Measurements from ENCODE around the gene GABRB1.
A peak's percentile ranks its signal among the peaks of the same experiment; 100 is the strongest.

The GABRB1 gene

DNA sequence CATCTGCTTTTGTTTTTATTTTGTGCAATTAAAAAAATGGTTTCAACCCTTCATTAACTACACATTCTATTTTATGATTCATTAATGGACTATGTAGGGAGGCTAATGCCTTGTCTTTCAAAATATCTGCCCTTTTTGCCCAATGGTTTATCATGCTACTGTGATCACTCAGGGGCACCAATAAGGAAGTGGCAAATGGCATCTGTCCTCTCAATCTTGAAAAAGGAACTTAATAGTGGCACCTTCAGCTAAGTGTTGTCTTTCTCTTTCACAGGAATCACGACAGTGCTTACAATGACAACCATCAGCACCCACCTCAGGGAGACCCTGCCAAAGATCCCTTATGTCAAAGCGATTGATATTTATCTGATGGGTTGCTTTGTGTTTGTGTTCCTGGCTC lies 375.0 kb downstream of the GABRB1 start:
- no peak for DNase-seq

GRCh38 chr4:47410271-47410670 lies 378.9 kb downstream of the GABRB1 start:
- no peak for DNase-seq

- no peak for DNase-seq
Observed at GRCh38 chr4:47413521-47413920, 382.2 kb downstream of the GABRB1 start.

DNA sequence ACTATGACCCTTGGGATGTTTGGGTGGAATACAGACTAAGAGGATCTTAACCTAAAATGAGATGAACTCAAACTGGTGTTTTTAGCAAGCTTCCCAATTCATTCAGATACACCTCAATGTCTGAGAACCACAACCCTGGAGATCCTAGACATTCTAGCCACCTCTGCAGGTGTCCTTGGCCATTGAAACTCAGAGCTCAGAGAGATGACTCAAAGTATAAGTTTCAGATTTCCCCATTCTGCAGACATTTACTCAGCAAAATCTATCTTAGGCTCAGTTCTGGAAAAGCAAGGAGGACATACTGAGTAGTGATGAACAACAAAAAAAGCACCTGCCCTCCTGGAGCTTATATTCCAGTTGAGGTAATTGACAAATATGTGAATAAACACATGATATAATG lies 384.4 kb downstream of the GABRB1 start:
- no peak for DNase-seq

GRCh38 chr4:47418147-47418546 lies 386.8 kb downstream of the GABRB1 start:
- no peak for DNase-seq

DNA sequence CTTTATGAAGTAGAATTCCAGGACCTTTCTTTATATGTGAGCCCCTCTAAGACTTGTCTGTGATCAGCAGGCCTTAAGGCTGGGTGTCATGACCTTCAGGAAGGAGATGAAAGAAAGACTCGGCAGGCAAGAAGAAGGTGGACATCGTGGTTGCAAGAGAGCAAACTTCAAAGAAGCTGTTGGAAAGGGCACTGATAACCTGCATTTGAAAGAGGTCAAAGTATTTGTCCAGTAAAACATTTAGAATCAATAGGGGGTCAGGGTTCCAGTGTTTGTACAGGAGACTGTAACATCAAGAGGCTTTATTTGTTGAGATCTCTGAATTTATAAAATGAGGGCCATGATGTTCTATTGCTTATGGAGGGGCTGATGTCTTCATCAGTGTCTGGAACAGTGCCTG lies 387.9 kb downstream of the GABRB1 start:
- no peak for DNase-seq

- DNase-seq = no peak
Observed at GRCh38 chr4:47425628-47426027, 394.3 kb downstream of the GABRB1 start.

- no peak for DNase-seq
Observed at GRCh38 chr4:47427935-47428334, 396.6 kb downstream of the GABRB1 start.

DNA sequence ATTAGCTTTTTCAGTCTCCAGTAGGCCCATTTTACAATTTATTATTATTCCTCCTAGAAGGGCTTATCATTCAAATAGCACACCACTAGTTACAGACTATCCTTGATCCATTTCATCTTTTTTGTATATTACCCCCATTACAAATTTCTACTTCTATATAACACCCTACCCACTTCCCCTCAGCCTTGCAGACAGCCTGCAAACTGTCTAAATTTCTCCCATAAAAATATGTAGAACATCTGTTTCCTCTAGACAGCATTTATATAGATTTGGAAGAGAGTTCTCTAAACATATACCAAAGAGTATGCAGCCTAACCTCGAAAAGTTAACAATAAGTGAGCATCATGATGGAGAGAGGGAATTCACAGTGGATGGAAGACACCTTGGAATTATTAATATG lies 401.4 kb downstream of the GABRB1 start:
- no peak for DNase-seq

- DNase-seq = no peak
Observed at GRCh38 chr4:47434931-47435330, 403.6 kb downstream of the GABRB1 start.

DNA sequence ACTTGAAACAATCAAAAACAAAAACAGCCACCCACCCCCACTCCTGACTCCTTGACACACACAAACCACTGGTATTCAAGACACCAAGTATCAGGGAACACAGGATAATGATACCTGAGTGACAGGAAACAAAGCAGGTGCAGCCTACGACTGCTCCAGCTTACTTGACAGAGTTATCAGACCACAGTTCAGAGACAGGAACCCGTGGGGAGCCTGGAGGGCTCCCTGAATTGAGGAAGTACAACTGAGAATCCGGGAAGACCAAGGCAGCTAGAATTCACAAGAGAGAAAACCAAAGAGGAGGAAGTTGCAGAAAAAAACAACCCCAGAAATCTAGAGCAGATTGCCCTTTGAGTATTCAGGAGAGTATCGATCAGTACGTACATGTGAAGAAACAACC lies 411.6 kb downstream of the GABRB1 start:
- DNase-seq = no peak

DNA sequence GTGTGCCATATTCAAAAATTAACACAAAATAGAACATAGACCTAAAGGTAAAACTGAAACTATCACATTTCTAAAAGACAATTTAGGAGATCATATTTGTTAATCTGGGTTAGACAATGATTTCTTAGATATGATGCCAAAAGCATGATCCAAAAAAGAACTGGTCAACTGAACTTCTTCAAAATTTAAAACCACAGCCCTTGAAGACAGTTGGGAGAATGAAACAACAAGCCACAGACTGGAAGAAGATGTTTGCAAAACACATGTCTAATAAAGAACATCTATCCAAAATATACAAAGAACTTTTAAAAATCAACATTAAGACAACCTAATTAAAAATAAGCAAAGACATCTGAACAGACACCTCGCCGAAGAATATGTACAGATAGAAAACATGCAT lies 412.7 kb downstream of the GABRB1 start:
- no peak for DNase-seq

GRCh38 chr4:47451657-47452056 lies 420.3 kb downstream of the GABRB1 start:
- DNase-seq = no peak

GRCh38 chr4:47462799-47463234 lies 431.4 kb downstream of the GABRB1 start:
- DNase-seq = no peak

- DNase-seq = peak; percentile 86
Observed at GRCh38 chr4:47463235-47463956, 432.0 kb downstream of the GABRB1 start, which contains the start of gene COMMD8. COMMD8 (minus strand) TSS chr4:47463702; CDS start chr4:47463651, 51 bp downstream.

DNA sequence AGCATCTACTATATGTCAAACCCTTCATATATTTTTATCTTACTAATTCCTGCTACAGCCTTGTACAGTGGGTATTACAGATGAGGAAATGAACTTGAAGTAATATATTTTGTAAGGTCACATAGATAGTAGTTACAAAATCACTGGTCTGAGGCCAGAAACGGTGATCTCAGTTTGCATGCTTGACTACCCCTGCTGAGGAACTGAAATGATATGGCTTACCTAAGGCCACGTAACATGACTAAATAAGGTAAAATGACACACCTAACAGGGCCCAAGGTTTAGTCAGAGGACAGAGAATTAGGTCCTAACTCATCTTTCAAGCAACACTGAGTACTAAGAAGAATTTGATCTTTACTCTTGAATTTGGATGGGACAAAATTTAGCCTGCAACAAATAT lies 433.6 kb downstream of the GABRB1 start:
- no peak for DNase-seq

- DNase-seq = no peak
Observed at GRCh38 chr4:47466056-47466785, 434.9 kb downstream of the GABRB1 start.

- DNase-seq = no peak
Observed at GRCh38 chr4:47468706-47469365, 437.5 kb downstream of the GABRB1 start.

DNA sequence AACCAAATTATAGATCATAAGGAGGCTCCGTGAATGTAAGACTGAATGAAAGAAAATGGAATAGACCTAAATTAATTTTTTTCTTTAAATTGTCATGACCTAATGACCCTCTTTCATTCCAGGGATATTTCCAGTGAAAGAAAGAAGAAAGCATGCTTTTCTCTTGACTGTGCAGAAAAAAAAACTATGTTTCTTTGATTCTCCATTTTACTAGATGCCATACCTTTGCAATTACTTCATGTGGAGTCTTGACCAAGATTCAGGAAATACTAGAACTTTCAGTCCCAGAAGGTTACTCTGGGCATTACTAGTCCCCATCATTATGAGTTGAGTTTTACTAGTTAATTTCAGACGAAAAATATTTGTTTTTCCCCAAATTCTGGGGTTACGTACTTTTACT lies 438.6 kb downstream of the GABRB1 start:
- DNase-seq = no peak

- DNase-seq = no peak
Observed at GRCh38 chr4:47471064-47471463, 439.7 kb downstream of the GABRB1 start.

GRCh38 chr4:47471591-47471990 lies 440.2 kb downstream of the GABRB1 start:
- no peak for DNase-seq

DNA sequence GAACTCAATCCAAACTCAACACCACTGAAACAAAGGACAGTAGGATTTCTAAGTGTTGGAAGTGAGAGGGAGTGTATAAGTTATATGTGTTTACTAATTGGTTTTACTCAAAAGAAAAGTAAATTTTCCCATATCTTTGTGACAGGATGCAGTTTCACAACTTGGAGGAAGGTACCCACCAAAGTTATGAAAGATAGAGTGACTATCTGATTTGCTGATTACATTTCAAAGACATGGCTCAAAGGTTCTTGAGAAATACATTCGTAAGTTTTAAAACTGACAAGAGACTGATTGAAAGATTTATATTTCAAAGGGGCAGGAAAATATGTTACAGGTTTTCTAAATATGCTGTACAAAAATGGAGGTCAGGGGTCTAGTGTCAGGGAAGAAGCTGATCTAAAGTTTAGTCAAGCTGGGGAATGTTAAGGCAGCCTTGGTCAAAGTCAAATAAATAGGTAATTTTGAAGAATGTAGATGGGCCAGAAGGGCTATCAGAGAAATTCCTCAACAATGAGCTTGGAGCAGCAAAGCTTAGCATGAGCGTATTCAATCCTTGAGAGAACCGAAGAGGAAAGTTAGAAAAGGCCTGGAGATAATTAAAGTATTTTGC lies 441.9 kb downstream of the GABRB1 start:
- no peak for DNase-seq

- DNase-seq = no peak
Observed at GRCh38 chr4:47474799-47475198, 443.4 kb downstream of the GABRB1 start.

GRCh38 chr4:47475411-47475810 lies 444.0 kb downstream of the GABRB1 start:
- no peak for DNase-seq

Measured in NCI-H446 treated with DMSO at 0.1 percent for 48 hours (cell line).